Measurements from ENCODE around the gene CTPS1.

DNA sequence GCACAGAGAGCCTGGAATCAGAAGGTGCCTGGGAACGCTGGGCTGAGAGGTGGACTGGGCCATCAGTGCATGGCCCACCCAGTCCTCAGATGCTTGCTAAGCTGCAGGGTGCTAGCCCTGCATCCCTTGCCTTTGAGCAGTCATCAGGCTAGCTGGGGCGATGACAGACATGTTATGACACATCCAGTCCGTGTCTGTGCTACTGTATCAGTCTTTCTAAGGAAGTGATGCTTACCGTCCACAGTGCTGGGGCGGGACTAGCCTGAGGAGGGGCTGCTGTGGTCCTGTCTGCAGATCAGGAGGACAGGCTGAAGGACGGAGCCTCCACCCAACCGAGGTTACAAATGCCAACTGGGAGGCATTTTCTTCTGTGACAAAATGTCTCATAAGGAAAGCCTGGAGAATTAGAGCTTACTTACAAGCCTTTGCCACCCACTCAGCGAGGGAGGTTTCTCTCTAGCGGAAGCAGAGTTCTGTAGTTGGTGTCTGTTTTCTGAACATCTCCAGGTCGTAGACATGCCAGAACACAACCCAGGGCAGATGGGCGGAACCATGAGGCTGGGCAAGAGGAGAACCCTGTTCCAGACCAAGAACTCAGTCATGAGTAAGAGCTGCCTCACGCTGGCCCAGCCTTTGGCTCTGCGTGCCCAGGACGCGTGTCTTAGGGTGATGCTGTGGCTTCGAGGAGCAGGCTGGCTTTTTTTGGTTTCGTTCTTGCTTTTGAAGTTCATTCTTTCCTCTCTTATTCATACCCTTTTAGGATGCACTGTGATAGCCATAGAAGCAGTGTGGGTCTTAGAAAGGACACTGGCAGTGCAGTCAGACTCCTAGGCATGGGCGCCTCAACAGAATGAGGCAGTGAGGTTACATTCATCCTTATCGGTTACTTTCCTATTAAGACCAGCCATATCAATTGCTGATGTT lies 27.7 kb downstream of the CTPS1 start:
- TF ChIP-seq, protein P1, sequence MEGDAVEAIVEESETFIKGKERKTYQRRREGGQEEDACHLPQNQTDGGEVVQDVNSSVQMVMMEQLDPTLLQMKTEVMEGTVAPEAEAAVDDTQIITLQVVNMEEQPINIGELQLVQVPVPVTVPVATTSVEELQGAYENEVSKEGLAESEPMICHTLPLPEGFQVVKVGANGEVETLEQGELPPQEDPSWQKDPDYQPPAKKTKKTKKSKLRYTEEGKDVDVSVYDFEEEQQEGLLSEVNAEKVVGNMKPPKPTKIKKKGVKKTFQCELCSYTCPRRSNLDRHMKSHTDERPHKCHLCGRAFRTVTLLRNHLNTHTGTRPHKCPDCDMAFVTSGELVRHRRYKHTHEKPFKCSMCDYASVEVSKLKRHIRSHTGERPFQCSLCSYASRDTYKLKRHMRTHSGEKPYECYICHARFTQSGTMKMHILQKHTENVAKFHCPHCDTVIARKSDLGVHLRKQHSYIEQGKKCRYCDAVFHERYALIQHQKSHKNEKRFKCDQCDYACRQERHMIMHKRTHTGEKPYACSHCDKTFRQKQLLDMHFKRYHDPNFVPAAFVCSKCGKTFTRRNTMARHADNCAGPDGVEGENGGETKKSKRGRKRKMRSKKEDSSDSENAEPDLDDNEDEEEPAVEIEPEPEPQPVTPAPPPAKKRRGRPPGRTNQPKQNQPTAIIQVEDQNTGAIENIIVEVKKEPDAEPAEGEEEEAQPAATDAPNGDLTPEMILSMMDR (conservative IDR thresholded peaks at IDR 0.05; ENCODE audit: low read depth, low read length): no peak
- TF ChIP-seq EZH2 (IDR thresholded peaks at IDR 0.05; ENCODE audit: borderline replicate concordance, low read depth, low read length, poor library complexity, severe bottlenecking): no peak
